GM13977 (cell line): ENCODE results near the gene CIC.
A peak's percentile ranks its signal among the peaks of the same experiment; 100 is the strongest.

Experiments used
- DNase-seq: peaks from one replicate; pipeline ENCODE4 v3.0.0; 2012; ENCODE audit warnings: low spot score
- CTCF ChIP-seq: IDR thresholded peaks from 2 replicates; pipeline ENCODE4 v1.5.1; 2012; ENCODE audit warnings: mild to moderate bottlenecking, control low read depth; ENCODE audit not compliant: insufficient read depth; ENCODE audit errors: extremely low read depth, missing control alignments
- in situ Hi-C: fragments of 300-500 bp; cut with MboI; formaldehyde crosslinking; loops from one replicate; pipeline ENCODE4 v1.12.0; 2022; ENCODE audit warnings: low sequenced_read_pairs, low pct_unique_long_range_greater_than_20kb, mixed read lengths, inconsistent platforms; ENCODE audit not compliant: unreplicated experiment

Gene CIC

GRCh38 chr19:42309686-42310085, 40.6 kb downstream of the CIC start:
- no peak for DNase-seq
- in situ Hi-C loops = no loop called here
- no peak for TF ChIP-seq CTCF

- TF ChIP-seq CTCF = no peak
- DNase-seq = no peak
- in situ Hi-C loops = no loop called here
Observed at GRCh38 chr19:42311657-42312056, 42.6 kb downstream of the CIC start.

- DNase-seq = no peak
- in situ Hi-C loops = no loop called here
- no peak for TF ChIP-seq CTCF
Observed at GRCh38 chr19:42312370-42312769, 43.3 kb downstream of the CIC start.

GRCh38 chr19:42313096-42313839, 44.2 kb downstream of the CIC start, which contains the start of gene TMEM145:
Gene TMEM145 (plus strand): TSS chr19:42313309. CDS start chr19:42313377, 68 bp downstream.
- DNase-seq = peak; percentile 78
- in situ Hi-C loops = no loop called here

GRCh38 chr19:42313840-42314755, 45.0 kb downstream of the CIC start:
- TF ChIP-seq CTCF = no peak
- in situ Hi-C loops = no loop called here
- no peak for DNase-seq

More at GRCh38 chr19:42313096-42313839, 44.2 kb downstream of the CIC start, which contains the start of gene TMEM145:
- peak; percentile 10 for TF ChIP-seq CTCF

- in situ Hi-C loops = no loop called here
- no peak for TF ChIP-seq CTCF
- DNase-seq = no peak
Observed at GRCh38 chr19:42315024-42315423, 46.0 kb downstream of the CIC start.
